Measurements from ENCODE around the gene TNNI3K.

GRCh38 chr1:74437035-74437434, 201.8 kb downstream of the TNNI3K start:
- TF ChIP-seq ZNF274 (IDR thresholded peaks at IDR 0.05; ENCODE audit: low read depth, low read length) = no peak
- TF ChIP-seq SUZ12 (IDR thresholded peaks at IDR 0.05; ENCODE audit: extremely low read depth, insufficient read depth, insufficient read length) = no peak
